Astrocyte (in vitro differentiated cells and primary cell): ENCODE measurements around the gene OTOF.

Experiments
- CTCF ChIP-seq: IDR thresholded peaks from 2 replicates; pipeline ENCODE4 v1.5.1; 2011; ENCODE audit warnings: low read depth, mild to moderate bottlenecking, inconsistent platforms, low read length, moderate library complexity; ENCODE audit not compliant: insufficient read depth
- EZH2 ChIP-seq: IDR thresholded peaks from 2 replicates; pipeline ENCODE4 v1.6.1; 2012; ENCODE audit warnings: mild to moderate bottlenecking, low read length, inconsistent platforms; ENCODE audit not compliant: insufficient read depth

- TF ChIP-seq CTCF: no peak
- TF ChIP-seq EZH2: no peak
Observed at GRCh38 chr2:26489213-26489850, 11.4 kb upstream of the OTOF start.
